Activated naive CD4-positive, alpha-beta T cell (primary cell): Measurements from ENCODE around the gene EID2.
A peak's percentile ranks its signal among the peaks of the same experiment; 100 is the strongest.

Source experiments
- DNase-seq, 4 experiments: peaks; one replicate each; lab custom pipeline; 2025; lab: John Stamatoyannopoulos, UW

The EID2 gene

DNA sequence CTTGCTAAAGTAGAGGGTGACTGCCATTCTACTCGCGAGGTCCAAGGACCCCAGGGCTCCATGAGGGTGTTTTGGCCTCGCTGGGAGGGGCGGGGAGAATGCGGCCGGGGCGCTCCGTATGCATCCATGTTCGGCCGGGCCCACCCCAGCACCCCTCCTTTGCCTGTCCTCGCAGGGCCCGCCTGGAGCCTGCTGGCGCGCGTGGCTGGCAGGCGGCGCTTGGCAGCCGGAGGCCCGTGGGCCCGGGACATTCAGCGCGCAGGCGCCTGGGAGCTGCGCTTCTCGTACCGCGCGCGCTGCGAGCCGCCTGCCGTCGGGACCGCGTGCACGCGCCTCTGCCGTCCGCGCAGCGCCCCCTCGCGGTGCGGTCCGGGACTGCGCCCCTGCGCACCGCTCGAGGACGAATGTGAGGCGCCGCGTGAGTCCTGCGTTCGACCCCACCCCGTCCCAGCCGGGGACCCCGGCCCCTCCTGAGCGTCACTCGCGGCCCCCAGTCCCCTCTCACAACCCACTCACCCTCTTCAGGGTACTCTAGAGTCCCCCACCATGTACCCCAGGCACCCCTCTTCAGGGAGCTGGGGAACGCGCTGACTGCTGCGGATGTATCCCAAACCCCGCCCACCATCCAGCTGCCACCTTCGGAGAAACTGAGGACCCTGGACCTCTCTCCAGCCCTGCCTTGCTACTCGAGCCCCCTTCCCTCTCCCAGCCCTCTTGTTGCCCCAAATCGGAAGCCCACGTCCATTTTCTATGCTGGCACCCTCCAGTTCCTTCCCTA, 37.1 kb downstream of the EID2 start:
- DNase-seq = peak; percentile 30 to 74 (median 54)

DNA sequence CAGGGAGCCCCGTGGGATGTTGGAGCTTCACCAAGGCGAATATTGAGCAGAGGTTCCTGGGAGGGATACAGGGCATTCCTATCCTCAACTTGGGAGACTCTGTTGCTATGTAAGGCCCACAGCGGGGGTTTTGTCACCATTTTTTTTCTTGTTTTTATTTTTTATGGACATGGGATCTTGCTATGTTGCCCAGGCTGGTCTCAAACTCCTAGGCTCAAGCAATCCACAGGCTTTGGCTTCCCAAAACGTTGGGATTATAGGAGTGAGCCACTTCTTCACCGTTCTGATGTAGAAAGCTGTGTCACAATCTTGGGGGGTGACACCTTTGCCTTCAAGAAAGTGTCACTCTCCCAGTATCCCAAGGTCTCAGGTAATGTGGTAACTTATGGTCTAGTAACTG, 38.6 kb downstream of the EID2 start:
- DNase-seq = no peak

DNA sequence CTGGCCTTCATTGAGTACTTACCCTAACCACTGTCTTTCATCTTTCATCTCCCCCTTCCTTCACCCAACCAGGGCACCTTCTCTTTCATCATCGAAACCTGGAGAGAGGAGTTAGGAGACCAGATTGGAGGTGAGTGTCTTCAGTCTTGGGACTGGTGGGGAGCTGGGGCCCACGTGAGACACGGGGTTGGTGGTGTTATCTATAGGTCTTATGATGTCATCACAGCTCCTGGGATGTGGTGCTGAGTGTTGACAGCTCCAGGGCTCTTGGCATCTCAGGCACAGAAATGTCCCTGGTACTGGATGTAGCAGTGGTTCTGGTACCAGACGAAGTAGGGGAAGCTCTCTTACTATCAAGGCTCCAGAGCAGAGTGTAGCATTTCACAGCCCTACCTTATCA, 39.4 kb downstream of the EID2 start:
- no peak for DNase-seq

DNA sequence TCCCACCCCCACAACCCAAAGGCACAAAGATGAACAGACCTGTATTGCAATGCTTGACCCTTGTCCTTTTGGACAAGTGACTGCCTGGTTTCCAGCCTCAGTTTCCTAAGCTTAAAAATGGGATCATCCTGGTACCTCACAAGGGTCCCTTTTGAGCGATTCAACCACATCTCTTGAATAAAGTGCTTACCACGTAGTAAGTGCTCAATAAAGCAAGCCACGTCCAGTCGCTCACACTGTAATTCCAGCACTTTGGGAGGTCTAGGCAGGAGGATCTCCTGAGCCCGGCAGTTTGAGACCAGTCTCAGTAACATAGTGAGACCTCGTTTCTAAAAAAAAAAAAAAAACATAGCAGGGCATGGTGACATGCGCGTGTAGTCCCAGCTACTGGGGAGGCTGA, 40.0 kb downstream of the EID2 start:
- DNase-seq = no peak

DNA sequence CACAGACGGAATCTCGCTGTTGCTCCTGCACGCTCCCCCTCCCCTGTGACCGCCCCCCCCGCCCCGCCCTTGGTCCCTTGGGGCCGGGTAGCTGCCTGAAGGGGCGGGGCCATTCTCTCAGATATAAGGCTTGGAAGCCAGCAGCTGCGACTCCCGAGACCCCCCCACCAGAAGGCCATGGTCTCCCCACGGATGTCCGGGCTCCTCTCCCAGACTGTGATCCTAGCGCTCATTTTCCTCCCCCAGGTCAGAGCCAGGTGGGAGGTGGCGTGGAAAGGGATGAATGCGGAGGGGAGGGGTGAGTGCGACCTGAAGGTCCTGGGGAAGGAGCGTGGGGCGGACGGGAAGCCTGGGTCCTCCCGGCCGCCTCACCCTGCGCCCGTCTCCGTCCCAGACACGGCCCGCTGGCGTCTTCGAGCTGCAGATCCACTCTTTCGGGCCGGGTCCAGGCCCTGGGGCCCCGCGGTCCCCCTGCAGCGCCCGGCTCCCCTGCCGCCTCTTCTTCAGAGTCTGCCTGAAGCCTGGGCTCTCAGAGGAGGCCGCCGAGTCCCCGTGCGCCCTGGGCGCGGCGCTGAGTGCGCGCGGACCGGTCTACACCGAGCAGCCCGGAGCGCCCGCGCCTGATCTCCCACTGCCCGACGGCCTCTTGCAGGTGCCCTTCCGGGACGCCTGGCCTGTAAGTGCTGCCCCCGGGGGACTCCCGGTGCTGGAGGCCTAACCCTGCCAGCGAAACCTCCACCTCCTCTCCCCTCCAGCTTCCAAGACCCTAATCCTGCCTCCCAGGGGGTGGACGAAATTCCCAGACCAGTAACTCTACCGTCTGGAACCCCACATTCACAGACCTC, 40.9 kb downstream of the EID2 start, which contains the start of gene DLL3:
Gene DLL3 (plus strand): TSS at position 150 of the 845 bp plus-strand sequence. CDS start 28 bp downstream, at position 178.
- no peak for DNase-seq

DNA sequence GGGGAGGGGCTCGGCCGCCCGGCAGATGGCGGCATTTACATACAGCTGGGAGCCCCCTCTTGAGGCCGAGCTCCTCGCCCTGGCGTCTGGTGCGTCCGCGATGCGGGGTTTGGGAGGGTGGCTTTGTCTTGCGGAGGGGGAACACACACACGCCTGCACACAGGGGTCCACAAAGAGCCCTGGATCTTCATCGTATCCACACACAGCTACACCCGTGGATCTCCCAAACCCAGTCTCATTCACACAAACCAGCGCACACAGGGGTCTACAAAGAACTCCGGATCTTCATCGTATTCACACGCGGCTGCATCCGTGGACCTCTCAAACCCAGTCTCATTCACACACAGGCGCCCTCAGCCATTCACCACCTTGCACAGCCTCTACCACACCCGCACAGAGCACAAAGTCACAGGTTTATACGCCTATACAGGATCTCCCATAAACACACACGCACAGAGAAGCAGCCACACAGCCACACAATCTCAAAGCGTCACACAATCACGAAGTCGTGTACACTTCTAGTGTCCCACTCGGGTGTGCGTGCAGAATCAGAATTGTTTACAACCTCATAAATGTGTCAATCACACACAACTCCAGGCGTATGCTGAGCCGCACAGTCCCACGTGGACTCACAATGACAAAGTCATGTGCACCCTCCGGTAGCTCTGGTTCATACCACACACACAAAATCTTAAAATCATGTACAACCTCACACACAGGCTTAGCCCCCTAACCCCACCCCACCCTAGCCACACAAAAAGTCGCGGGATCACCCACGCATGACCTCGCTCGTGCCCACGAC, 41.8 kb downstream of the EID2 start:
- DNase-seq = no peak

DNA sequence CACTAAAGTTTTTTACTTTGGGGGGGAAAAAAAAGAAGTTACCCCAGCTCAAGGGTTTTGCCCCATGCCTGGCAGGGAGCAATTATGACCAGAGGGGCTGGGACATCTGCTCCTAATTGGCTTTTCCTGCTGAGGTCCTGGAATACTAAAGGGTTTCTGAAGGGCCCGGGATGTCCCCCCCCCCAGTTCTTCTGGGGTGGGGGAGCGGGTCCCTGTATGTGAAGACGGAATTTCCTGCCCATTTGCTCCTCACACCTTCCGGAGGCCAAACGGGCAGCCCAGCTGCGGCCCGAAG, 42.3 kb downstream of the EID2 start:
- no peak for DNase-seq

DNA sequence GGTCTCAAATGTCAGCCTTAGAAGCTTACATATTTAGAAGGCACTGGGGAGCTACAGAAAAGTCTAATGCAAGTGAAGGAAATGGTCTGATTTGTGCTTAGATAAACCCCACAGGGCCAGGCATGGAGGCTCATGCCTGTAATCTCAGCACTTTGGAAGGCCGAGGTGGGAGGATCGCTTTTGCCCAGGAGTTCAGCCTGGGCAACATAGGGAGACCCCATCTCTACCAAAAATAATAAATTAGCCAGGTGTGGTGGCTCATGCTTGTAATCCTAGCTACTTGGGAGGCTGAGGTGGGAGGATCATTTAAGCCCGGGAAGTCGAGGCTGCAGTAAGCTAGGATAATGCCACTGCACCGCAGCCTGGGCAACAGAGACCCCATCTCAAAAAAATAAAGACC, 43.9 kb downstream of the EID2 start:
- DNase-seq = no peak

DNA sequence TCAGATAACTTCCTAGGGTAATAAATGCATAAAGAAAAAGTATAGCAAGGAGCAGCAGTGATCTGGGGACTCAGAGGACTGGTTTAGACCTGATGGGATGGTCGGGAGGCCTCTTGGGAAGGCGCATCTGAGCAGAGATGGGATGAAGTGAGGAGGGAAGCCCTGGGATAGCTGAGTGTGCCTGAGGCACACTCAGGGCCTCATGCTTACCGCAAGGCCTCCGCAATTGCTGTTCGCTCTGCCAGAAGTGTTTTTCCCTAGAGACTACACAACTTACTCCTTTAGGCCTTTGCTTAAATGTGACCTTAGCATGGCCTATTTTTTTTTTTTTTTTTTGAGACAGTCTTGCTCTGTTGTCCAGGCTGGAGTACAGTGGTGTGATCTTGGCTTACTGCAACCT, 45.3 kb downstream of the EID2 start:
- no peak for DNase-seq

DNA sequence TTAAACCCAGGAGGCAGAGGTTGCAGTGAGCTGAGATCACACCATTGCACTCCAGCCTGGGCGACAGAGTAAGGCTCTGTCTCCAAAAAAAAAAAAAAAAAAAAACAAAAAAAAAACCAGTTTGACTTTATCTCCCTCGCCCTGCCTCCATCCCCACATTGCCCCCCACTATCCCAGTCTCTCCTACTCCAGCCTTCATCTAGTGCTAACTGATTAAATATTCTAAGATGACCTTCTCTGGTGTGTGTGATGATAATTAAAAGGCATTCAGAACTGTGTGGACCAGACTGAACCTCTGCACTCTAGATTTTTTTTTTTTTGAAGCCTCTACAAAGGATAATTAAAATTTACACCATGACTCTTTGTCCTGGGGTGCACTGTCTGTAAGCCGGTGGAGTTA, 47.2 kb downstream of the EID2 start:
- no peak for DNase-seq

DNA sequence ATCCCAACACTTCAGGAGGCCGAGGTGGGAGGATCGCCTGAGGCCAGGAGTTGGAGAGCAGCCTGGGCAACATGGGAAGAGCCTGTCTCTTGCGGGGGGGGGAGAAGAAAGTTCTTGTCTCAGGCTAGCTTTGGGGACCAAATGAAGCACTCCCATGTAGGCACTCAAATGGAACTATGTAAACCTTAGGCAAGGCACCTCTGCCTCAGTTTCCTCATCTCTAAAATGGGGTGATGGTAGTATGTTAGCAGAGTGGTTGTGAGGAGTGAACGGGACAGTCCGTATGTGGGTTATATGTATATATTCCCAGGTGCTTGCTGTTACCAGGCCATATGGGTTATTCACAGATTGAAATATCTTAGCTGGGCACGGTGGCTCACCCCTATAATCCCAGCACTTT, 47.7 kb downstream of the EID2 start:
- no peak for DNase-seq

DNA sequence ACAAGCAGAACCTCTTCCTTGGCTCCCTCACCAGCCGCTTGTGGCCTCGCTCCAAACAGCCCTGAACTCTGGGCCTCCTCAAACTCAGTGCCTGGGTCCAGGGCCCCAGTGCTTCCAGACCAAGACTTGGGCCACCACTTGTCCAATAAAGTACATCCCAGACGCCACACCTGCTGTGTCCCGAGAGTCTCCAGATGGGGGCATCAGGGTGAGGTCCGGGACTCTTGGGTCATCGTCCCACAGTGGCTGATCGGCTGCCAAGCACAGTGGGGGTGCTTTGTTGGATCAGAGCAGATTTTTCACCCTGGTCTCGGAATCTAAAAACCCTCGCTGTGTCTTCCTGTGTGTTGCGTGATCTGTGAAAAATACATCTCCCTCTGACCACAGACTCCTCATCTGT, 50.2 kb downstream of the EID2 start:
- DNase-seq = no peak
